ENCODE data around the gene RAC3.

The RAC3 gene

GRCh38 chr17:82008941-82009405, 22.5 kb upstream of the RAC3 start:
- no peak overlapping the region for H3K4me2 ChIP-seq (ENCODE audit: low read length)

DNA sequence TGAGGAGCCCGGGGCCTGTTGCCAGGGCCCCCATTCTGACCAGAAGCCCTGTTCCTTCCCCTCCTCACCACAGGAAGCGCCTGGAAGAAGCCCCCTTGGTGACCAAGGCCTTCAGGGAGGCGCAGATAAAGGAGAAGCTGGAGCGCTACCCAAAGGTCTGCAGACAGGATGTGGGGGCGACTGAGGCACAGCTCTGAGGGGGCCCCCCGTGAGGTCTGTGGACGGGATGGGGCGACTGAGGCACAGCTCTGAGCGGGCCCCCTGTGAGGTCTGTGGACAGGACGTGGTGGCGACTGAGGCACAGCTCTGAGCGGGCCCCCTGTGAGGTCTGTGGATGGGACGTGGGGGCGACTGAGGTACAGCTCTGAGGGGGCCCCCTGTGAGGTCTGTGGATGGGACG, 22.1 kb upstream of the RAC3 start:
- Histone ChIP-seq H4K20me1 (ENCODE audit: insufficient read depth, low read length) (no peaks in the 10 kb centered on the region), H3K79me2 (ENCODE audit: insufficient read depth, low read length) (no peaks in the 10 kb centered on the region)

More at GRCh38 chr17:82008941-82009405, 22.5 kb upstream of the RAC3 start:
- H4K20me1 ChIP-seq (ENCODE audit: insufficient read depth, low read length), result no peaks in the 10 kb centered on the region
- no peak overlapping the region for H3K4me3 ChIP-seq (ENCODE audit: low read depth, low read length, poor library complexity, severe bottlenecking)
- H3K36me3 ChIP-seq (ENCODE audit: insufficient read depth, low read length), result no peaks in the 10 kb centered on the region; the same call in 1 of the 2 replicates
- H3K9me3 ChIP-seq (ENCODE audit: low read length), result no peaks in the 10 kb centered on the region
- no peaks in the 10 kb centered on the region for H3K79me2 ChIP-seq (ENCODE audit: insufficient read depth, low read length)
- no peaks in the 10 kb centered on the region for H3F3A ChIP-seq (ENCODE audit: insufficient read depth, low read length)
- no peaks in the 10 kb centered on the region for H3K4me1 ChIP-seq (ENCODE audit: insufficient read depth, low read length, severe bottlenecking)
- H2AFZ ChIP-seq (ENCODE audit: low read length), result no peak overlapping the region
- no peaks in the 10 kb centered on the region for H3K9me2 ChIP-seq (ENCODE audit: low read depth, low read length)
- no peak overlapping the region for H3K27ac ChIP-seq (ENCODE audit: low read depth, low read length, poor library complexity, severe bottlenecking)
- no peak overlapping the region for H3K9ac ChIP-seq (ENCODE audit: low read length)
- TF ChIP-seq EZH2 (IDR thresholded peaks at IDR 0.05; ENCODE audit: borderline replicate concordance, low read length), result no peak
- TF ChIP-seq CTCF (IDR thresholded peaks at IDR 0.05; ENCODE audit: low read length), result no peak
- no peaks in the 10 kb centered on the region; the same call in 1 of the 2 replicates for H3K27me3 ChIP-seq (ENCODE audit: insufficient read depth, low read length)

GRCh38 chr17:82010575-82011525, 20.6 kb upstream of the RAC3 start:
- Histone ChIP-seq H3K9ac (ENCODE audit: low read length) (no peak overlapping the region), H3K4me1 (ENCODE audit: insufficient read depth, low read length, severe bottlenecking) (no peaks in the 10 kb centered on the region), H3K79me2 (ENCODE audit: insufficient read depth, low read length) (no peaks in the 10 kb centered on the region), H3K4me2 (ENCODE audit: low read length) (no peak overlapping the region), H3K9me3 (ENCODE audit: low read length) (no peaks in the 10 kb centered on the region), H4K20me1 (ENCODE audit: insufficient read depth, low read length) (no peaks in the 10 kb centered on the region), H3F3A (ENCODE audit: insufficient read depth, low read length) (no peaks in the 10 kb centered on the region), H3K9me2 (ENCODE audit: low read depth, low read length) (no peaks in the 10 kb centered on the region), H3K36me3 (ENCODE audit: insufficient read depth, low read length) (no peaks in the 10 kb centered on the region; the same call in 1 of the 2 replicates), H3K4me3 (ENCODE audit: low read depth, low read length, poor library complexity, severe bottlenecking) (no peak overlapping the region), H2AFZ (ENCODE audit: low read length) (no peak overlapping the region), H3K27me3 (ENCODE audit: insufficient read depth, low read length) (peaks cover 3% of the 10 kb centered on the region; the same call in 1 of the 2 replicates), H3K27ac (ENCODE audit: low read depth, low read length, poor library complexity, severe bottlenecking) (no peak overlapping the region)
- no peak for TF ChIP-seq CTCF (IDR thresholded peaks at IDR 0.05; ENCODE audit: low read length)
- no peak for TF ChIP-seq EZH2 (IDR thresholded peaks at IDR 0.05; ENCODE audit: borderline replicate concordance, low read length)

More for the DNA sequence above, 22.1 kb upstream of the RAC3 start:
- no peaks in the 10 kb centered on the region for H3K4me1 ChIP-seq (ENCODE audit: insufficient read depth, low read length, severe bottlenecking)
- no peaks in the 10 kb centered on the region for H3K9me2 ChIP-seq (ENCODE audit: low read depth, low read length)
- H3K27me3 ChIP-seq (ENCODE audit: insufficient read depth, low read length), result no peaks in the 10 kb centered on the region; the same call in 1 of the 2 replicates
- H3K4me2 ChIP-seq (ENCODE audit: low read length), result no peak overlapping the region
- no peaks in the 10 kb centered on the region for H3F3A ChIP-seq (ENCODE audit: insufficient read depth, low read length)
- no peaks in the 10 kb centered on the region for H3K9me3 ChIP-seq (ENCODE audit: low read length)
- H2AFZ ChIP-seq (ENCODE audit: low read length), result no peak overlapping the region
- H3K36me3 ChIP-seq (ENCODE audit: insufficient read depth, low read length), result no peaks in the 10 kb centered on the region; the same call in 1 of the 2 replicates
- H3K4me3 ChIP-seq (ENCODE audit: low read depth, low read length, poor library complexity, severe bottlenecking), result no peak overlapping the region
- no peak overlapping the region for H3K9ac ChIP-seq (ENCODE audit: low read length)
- no peak overlapping the region for H3K27ac ChIP-seq (ENCODE audit: low read depth, low read length, poor library complexity, severe bottlenecking)
- no peak for TF ChIP-seq CTCF (IDR thresholded peaks at IDR 0.05; ENCODE audit: low read length)

All from OCI-LY1 (cell line).